IMR-90 (cell line): Measurements from ENCODE around the gene TNIP1. TPM values are rescaled to one million over a fixed set of nuclear protein-coding genes. Genes with fewer than 3 reads are reported as not detected.

ENCODE experiments used
- ATAC-seq: fragments of 200-7000 bp; cut with Tn5 transposase; 2 replicates; pipeline ENCODE4 v1.9.1; 2020; ENCODE audit warnings: low read depth, mild to moderate bottlenecking, moderate library complexity
- BruUV-seq: library from RNA; stranded (reverse); fragments of 400-500 nt; replicated peaks from 2 replicates; lab custom pipeline; 2021; lab: Mats Ljungman, UMichigan
- CTCF ChIA-PET: fragments of 300-600 bp; formaldehyde crosslinking; extraction: SDS; loops from one replicate; lab custom pipeline; 2021; ENCODE audit warnings: antibody characterized with exemption; lab: Yijun Ruan, JAX
- POLR2A ChIA-PET: fragments of 300-600 bp; sonication (Branson Sonifier 250); formaldehyde crosslinking; loops from one replicate; lab custom pipeline; 2022; ENCODE audit warnings: antibody characterized with exemption; ENCODE audit not compliant: unreplicated experiment; lab: Charles Lee
- DNase-seq: peaks from one replicate; pipeline ENCODE4 v3.0.0; 2013
- H2AFZ ChIP-seq: replicated peaks from 2 replicates; pipeline ENCODE3; 2013; ENCODE audit warnings: low read length, mild to moderate bottlenecking; ENCODE audit not compliant: poor library complexity
- H2AK5ac ChIP-seq: 2 replicates; pipeline ENCODE4 v1.6.1; 2013; ENCODE audit warnings: low read depth, low read length, inconsistent platforms
- H2AK9ac ChIP-seq: replicated peaks from 2 replicates; pipeline ENCODE3; 2013; ENCODE audit warnings: mild to moderate bottlenecking, low read depth, low read length, moderate library complexity; ENCODE audit not compliant: poor library complexity
- H2BK120ac ChIP-seq: 2 replicates; pipeline ENCODE4 v1.6.1; 2013; ENCODE audit warnings: low read depth, low read length, inconsistent platforms
- H2BK15ac ChIP-seq: 3 replicates; pipeline ENCODE4 v1.6.1; 2013; ENCODE audit warnings: low read depth, low read length, inconsistent platforms
- H2BK20ac ChIP-seq: 2 replicates; pipeline ENCODE4 v1.6.1; 2013; ENCODE audit warnings: low read depth, mild to moderate bottlenecking, inconsistent platforms, low read length, moderate library complexity
- H2BK5ac ChIP-seq: 2 replicates; pipeline ENCODE4 v1.6.1; 2013; ENCODE audit warnings: mild to moderate bottlenecking, low read depth, low read length, inconsistent platforms; ENCODE audit not compliant: poor library complexity, severe bottlenecking
- H3K14ac ChIP-seq: replicated peaks from 2 replicates; pipeline ENCODE4 v1.6.1; 2013; ENCODE audit warnings: low read depth, low read length, inconsistent platforms
- H3K18ac ChIP-seq: 2 replicates; pipeline ENCODE4 v1.6.1; 2013; ENCODE audit warnings: low read depth, low read length, control low read depth
- H3K23ac ChIP-seq: 2 replicates; pipeline ENCODE4 v1.6.1; 2013; ENCODE audit warnings: low read depth, low read length, inconsistent platforms
- H3K27ac ChIP-seq: 2 replicates; pipeline ENCODE4 v1.5.1; 2013; ENCODE audit warnings: mild to moderate bottlenecking, control low read depth, low read length; ENCODE audit not compliant: insufficient read depth
- H3K27me3 ChIP-seq: 2 replicates; pipeline ENCODE4 v1.6.1; 2013; ENCODE audit warnings: low read length; ENCODE audit not compliant: control insufficient read depth, insufficient read depth
- H3K36me3 ChIP-seq: 2 replicates; pipeline ENCODE4 v1.6.1; 2013; ENCODE audit warnings: low read length, mixed read lengths; ENCODE audit not compliant: control insufficient read depth, insufficient read depth
- H3K4ac ChIP-seq: 2 replicates; pipeline ENCODE4 v1.6.1; 2013; ENCODE audit warnings: low read depth, low read length, inconsistent platforms
- H3K4me1 ChIP-seq: 2 replicates; pipeline ENCODE4 v1.6.1; 2013; ENCODE audit warnings: low read length, mixed read lengths; ENCODE audit not compliant: control insufficient read depth, insufficient read depth
- H3K4me2 ChIP-seq: 2 replicates; pipeline ENCODE4 v1.6.1; 2013; ENCODE audit warnings: low read depth, mild to moderate bottlenecking, control low read depth, low read length, moderate library complexity
- H3K4me3 ChIP-seq: 2 replicates; pipeline ENCODE4 v1.5.1; 2013; ENCODE audit warnings: low read depth, mild to moderate bottlenecking, control low read depth, low read length, moderate library complexity; ENCODE audit not compliant: insufficient read depth
- H3K56ac ChIP-seq: 2 replicates; pipeline ENCODE4 v1.6.1; 2013; ENCODE audit warnings: low read length, inconsistent platforms; ENCODE audit not compliant: insufficient read depth; ENCODE audit errors: extremely low read depth
- H3K79me1 ChIP-seq, 2 experiments: 2 replicates each; pipeline ENCODE4 v1.6.1; 2013; ENCODE audit warnings: low read length in 2 of 2, inconsistent platforms in 1 of 2, low read depth in 1 of 2
- H3K9ac ChIP-seq: 2 replicates; pipeline ENCODE4 v1.6.1; 2013; ENCODE audit warnings: low read depth, low read length, control low read depth
- H3K9me1 ChIP-seq: 2 replicates; pipeline ENCODE4 v1.6.1; 2013; ENCODE audit warnings: low read length, inconsistent platforms; ENCODE audit not compliant: insufficient read depth
- H3K9me3 ChIP-seq: 2 replicates; pipeline ENCODE4 v1.6.1; 2013; ENCODE audit warnings: low read length; ENCODE audit not compliant: control insufficient read depth, insufficient read depth
- H4K20me1 ChIP-seq: 2 replicates; pipeline ENCODE4 v1.6.1; 2013; ENCODE audit warnings: low read length, inconsistent platforms; ENCODE audit not compliant: insufficient read depth
- H4K5ac ChIP-seq: 2 replicates; pipeline ENCODE4 v1.6.1; 2013; ENCODE audit warnings: mild to moderate bottlenecking, low read depth, low read length, control low read depth
- H4K8ac ChIP-seq, 2 experiments: 2 replicates each; pipeline ENCODE4 v1.6.1; 2013; ENCODE audit warnings: low read depth in 2 of 2, low read length in 2 of 2, control low read depth in 1 of 2, inconsistent platforms in 1 of 2
- H4K91ac ChIP-seq: 2 replicates; pipeline ENCODE4 v1.6.1; 2013; ENCODE audit warnings: low read depth, low read length, inconsistent platforms; ENCODE audit not compliant: insufficient read depth
- BHLHE40 ChIP-seq: fragments of 150-350 bp; IDR thresholded peaks from 2 replicates; pipeline ENCODE4 v1.6.1; 2016; ENCODE audit warnings: mild to moderate bottlenecking, low read depth, low read length
- CEBPB ChIP-seq: IDR thresholded peaks from 2 replicates; pipeline ENCODE4 v1.6.1; 2012; ENCODE audit warnings: low read depth, low read length, improper control_type of control experiment
- CHD1 ChIP-seq: IDR thresholded peaks from 2 replicates; pipeline ENCODE4 v1.6.1; 2012; ENCODE audit warnings: low read depth, low read length, improper control_type of control experiment
- MAZ ChIP-seq: IDR thresholded peaks from 2 replicates; pipeline ENCODE4 v1.6.1; 2012; ENCODE audit warnings: low read depth, mild to moderate bottlenecking, low read length, improper control_type of control experiment, moderate library complexity, borderline replicate concordance
- POLR2A ChIP-seq: IDR thresholded peaks from 2 replicates; pipeline ENCODE4 v1.6.1; 2012; ENCODE audit warnings: mild to moderate bottlenecking, low read depth, low read length
- RFX5 ChIP-seq: IDR thresholded peaks from 2 replicates; pipeline ENCODE4 v1.8.0; 2012; ENCODE audit warnings: low read depth, mild to moderate bottlenecking, low read length, moderate library complexity
- SMC3 ChIP-seq: fragments of 150-350 bp; IDR thresholded peaks from 2 replicates; pipeline ENCODE4 v1.6.1; 2016; ENCODE audit warnings: low read depth, mild to moderate bottlenecking, antibody characterized with exemption, low read length, moderate library complexity
- WGBS, 2 experiments: methylation state at CpG; one replicate each; pipeline versions ENCODE4 v1.1.5 to v1.1.7; 2013; ENCODE audit warnings: missing lambda C conversion rate in 2 of 2; ENCODE audit not compliant: insufficient read length in 1 of 2; ENCODE audit errors: extremely low coverage in 2 of 2; 5-methylcytosine and 5-hydroxymethylcytosine counted together
- dilution Hi-C: fragments of 300-500 bp; cut with HindIII; formaldehyde crosslinking; loops from one replicate; pipeline ENCODE4 v1.14.3; 2018; ENCODE audit warnings: low sequenced_read_pairs; ENCODE audit not compliant: unreplicated experiment
- in situ Hi-C: fragments of 300-500 bp; cut with MboI; formaldehyde crosslinking; loops from 3 replicates; pipeline ENCODE4 v1.14.3; 2019; ENCODE audit warnings: low sequenced_read_pairs, inconsistent platforms, mixed read lengths
- intact Hi-C: fragments of 100-400 bp; cut with micrococcal nuclease; formaldehyde crosslinking; loops from 2 replicates; pipeline ENCODE4 v1.10.0; 2022
- polyA plus RNA-seq, 3 experiments: library from polyadenylated mRNA; depleted of rRNA; stranded (reverse); fragments of >200 nt; gene quantifications; 2 replicates each; pipeline ENCODE4 v1.2.3, GENCODE V29; 2012; ENCODE audit warnings: low replicate concordance in 1 of 3
- total RNA-seq: library from RNA; depleted of rRNA; stranded (reverse); fragments of >200 nt; gene quantifications from 2 replicates; pipeline ENCODE4 v1.2.3, GENCODE V29; 2012; rRNA removed
- TF ChIP-seq, protein P1 (sequence below): fragments of 150-350 bp; IDR thresholded peaks from 2 replicates; pipeline ENCODE4 v1.6.1; 2017; ENCODE audit warnings: mild to moderate bottlenecking, antibody characterized with exemption, low read length, low read depth

The TNIP1 gene
- total and polyA plus RNA-seq, 2 of the 4 experiments (the other 2 are of a cell fraction), result 63.8 to 92.8 TPM

DNA sequence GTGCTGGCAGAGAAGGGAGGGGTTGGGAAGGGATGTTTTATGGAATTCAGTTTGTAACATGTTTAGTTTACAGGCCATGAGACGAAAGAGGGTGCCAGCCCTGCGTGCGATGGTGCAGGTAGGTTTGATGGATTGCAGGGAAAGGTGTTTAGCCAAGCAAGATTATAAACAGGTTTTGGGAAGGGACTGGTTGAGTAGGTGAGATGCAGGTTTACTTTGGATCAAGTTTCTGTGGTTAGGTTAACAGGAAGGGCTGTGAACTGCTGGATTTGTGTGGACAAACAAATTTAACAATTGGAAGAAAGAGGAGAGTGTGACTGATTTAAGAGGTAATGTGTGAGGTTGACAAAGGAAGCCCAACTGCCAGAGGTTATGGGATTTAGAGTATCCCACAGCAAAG lies 93.1 kb downstream of the TNIP1 start:
- H4K20me1 ChIP-seq, result no peaks in the 10 kb centered on the region
- no peak overlapping the region for H3K56ac ChIP-seq
- DNase-seq (no peak), ATAC-seq (no peak)
- H3K14ac ChIP-seq, result no peak overlapping the region
- in situ Hi-C loops, result no loop called here
- no peak overlapping the region for H4K5ac ChIP-seq
- no peak overlapping the region for H4K8ac ChIP-seq
- H3K4me1 ChIP-seq, result no peaks in the 10 kb centered on the region
- H2BK5ac ChIP-seq, result no peak overlapping the region
- CTCF ChIA-PET, result no interaction called here
- dilution Hi-C loops, result no loop called here
- no peak overlapping the region for H2AFZ ChIP-seq
- BruUV-seq, result no TSS peak
- no peak overlapping the region for H2AK5ac ChIP-seq
- no peaks in the 10 kb centered on the region for H3K9me1 ChIP-seq
- TF ChIP-seq, protein P1, sequence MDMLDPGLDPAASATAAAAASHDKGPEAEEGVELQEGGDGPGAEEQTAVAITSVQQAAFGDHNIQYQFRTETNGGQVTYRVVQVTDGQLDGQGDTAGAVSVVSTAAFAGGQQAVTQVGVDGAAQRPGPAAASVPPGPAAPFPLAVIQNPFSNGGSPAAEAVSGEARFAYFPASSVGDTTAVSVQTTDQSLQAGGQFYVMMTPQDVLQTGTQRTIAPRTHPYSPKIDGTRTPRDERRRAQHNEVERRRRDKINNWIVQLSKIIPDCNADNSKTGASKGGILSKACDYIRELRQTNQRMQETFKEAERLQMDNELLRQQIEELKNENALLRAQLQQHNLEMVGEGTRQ, result no peak
- TF ChIP-seq SMC3, result no peak
- TF ChIP-seq BHLHE40, result no peak
- TF ChIP-seq POLR2A, result no peak
- no peak for TF ChIP-seq CEBPB
- no peak for TF ChIP-seq MAZ
- no peak for TF ChIP-seq CHD1
- no peak for TF ChIP-seq RFX5
- no peak overlapping the region for H2BK20ac ChIP-seq
- no peak overlapping the region for H2BK15ac ChIP-seq
- intact Hi-C loops, result no loop called here
- 72% methylated on average over 3 of the region's 3 CpGs; no CpG with 5 or more reads in 1 of the 2 experiments for WGBS, 2 experiments
- no peak overlapping the region for H3K9ac ChIP-seq
- H2AK9ac ChIP-seq, result no peak overlapping the region
- no peak overlapping the region for H3K4me3 ChIP-seq
- H3K27me3 ChIP-seq, result peaks cover 5% of the 10 kb centered on the region
- no peak overlapping the region for H3K27ac ChIP-seq
- no peaks in the 10 kb centered on the region for H3K79me1 ChIP-seq
- H2BK120ac ChIP-seq, result no peak overlapping the region
- H3K23ac ChIP-seq, result no peak overlapping the region
- POLR2A ChIA-PET, result no interaction called here
- H4K91ac ChIP-seq, result no peak overlapping the region
- peaks cover 7% of the 10 kb centered on the region; the same call in 1 of the 2 replicates for H3K9me3 ChIP-seq
- no peak overlapping the region for H3K4me2 ChIP-seq
- H3K4ac ChIP-seq, result no peak overlapping the region
- H3K18ac ChIP-seq, result no peak overlapping the region
- H3K36me3 ChIP-seq, result no peaks in the 10 kb centered on the region

Other genes starting within 250 kb of the TNIP1 start
- not detected in 2 replicates for gene IRGM, start 234.5 kb downstream of the TNIP1 start, total RNA-seq
- gene IRGM, start 234.5 kb downstream of the TNIP1 start, polyA plus RNA-seq (2012; rRNA removed), result not detected in 2 replicates
- 6.1 and 7.5 TPM in 2 replicates for gene ZNF300, start 176.1 kb downstream of the TNIP1 start, total RNA-seq
- gene ZNF300, start 176.1 kb downstream of the TNIP1 start, polyA plus RNA-seq (2012; rRNA removed), result 4.2 and 5.2 TPM in 2 replicates
- 0.28 and 0.36 TPM in 2 replicates for gene GPX3, start 60.4 kb downstream of the TNIP1 start, total RNA-seq
- gene GPX3, start 60.4 kb downstream of the TNIP1 start, polyA plus RNA-seq (2012; rRNA removed), result 1.0 and 1.3 TPM in 2 replicates
- 610 and 633 TPM in 2 replicates for gene ANXA6, start 76.7 kb upstream of the TNIP1 start, total RNA-seq
- 346 and 355 TPM in 2 replicates for gene ANXA6, start 76.7 kb upstream of the TNIP1 start, polyA plus RNA-seq (2012; rRNA removed)
- gene CCDC69, start 143.1 kb upstream of the TNIP1 start, total RNA-seq, result 0.36 and 0.56 TPM in 2 replicates
- gene CCDC69, start 143.1 kb upstream of the TNIP1 start, polyA plus RNA-seq (2012; rRNA removed), result 0.36 and 0.48 TPM in 2 replicates
- gene GM2A, start 172.2 kb upstream of the TNIP1 start, total RNA-seq, result 18.5 and 18.6 TPM in 2 replicates
- gene GM2A, start 172.2 kb upstream of the TNIP1 start, polyA plus RNA-seq (2012; rRNA removed), result 12.8 and 13.8 TPM in 2 replicates
- not detected in 2 replicates for gene SLC36A3, start 222.7 kb upstream of the TNIP1 start, total RNA-seq
- not detected in 2 replicates for gene SLC36A3, start 222.7 kb upstream of the TNIP1 start, polyA plus RNA-seq (2012; rRNA removed)